Germinal center (tissue), 1 donor: ENCODE data around the gene NXPH2.

Source experiments
- DNase-seq: peaks from one replicate; pipeline ENCODE4 v3.0.0; 2012; ENCODE audit warnings: mixed read lengths, low spot score

The NXPH2 gene

GRCh38 chr2:138637061-138637460 is 143.1 kb downstream of the NXPH2 start:
- DNase-seq, result no peak

GRCh38 chr2:138633049-138633448 is 147.1 kb downstream of the NXPH2 start:
- DNase-seq, result no peak

- DNase-seq, result no peak
Observed at GRCh38 chr2:138632066-138632620, 148.0 kb downstream of the NXPH2 start.

DNA sequence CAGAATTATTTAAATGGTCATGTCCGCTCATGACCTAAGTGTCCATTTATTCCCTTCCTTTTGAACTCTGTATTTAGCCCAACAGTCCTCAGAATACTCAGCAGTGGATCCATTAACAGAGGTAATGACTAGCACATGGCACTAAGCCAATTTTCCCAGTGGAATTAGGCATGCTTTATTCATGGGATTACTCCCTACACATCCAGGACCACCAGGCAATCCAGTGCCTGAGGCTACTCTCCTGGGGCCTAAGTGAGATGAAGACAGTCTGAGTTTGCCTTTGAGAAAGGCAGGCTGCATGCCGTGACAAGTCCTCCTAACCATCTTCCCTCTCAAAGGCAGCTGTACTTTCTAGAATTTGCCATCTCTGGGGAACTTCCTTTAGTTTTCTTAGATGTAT is 150.0 kb downstream of the NXPH2 start:
- no peak for DNase-seq

GRCh38 chr2:138626148-138626547 is 154.0 kb downstream of the NXPH2 start:
- DNase-seq, result no peak

- DNase-seq, result no peak
Observed at GRCh38 chr2:138622613-138623012, 157.6 kb downstream of the NXPH2 start.

GRCh38 chr2:138621139-138621538 is 159.1 kb downstream of the NXPH2 start:
- DNase-seq, result no peak

DNA sequence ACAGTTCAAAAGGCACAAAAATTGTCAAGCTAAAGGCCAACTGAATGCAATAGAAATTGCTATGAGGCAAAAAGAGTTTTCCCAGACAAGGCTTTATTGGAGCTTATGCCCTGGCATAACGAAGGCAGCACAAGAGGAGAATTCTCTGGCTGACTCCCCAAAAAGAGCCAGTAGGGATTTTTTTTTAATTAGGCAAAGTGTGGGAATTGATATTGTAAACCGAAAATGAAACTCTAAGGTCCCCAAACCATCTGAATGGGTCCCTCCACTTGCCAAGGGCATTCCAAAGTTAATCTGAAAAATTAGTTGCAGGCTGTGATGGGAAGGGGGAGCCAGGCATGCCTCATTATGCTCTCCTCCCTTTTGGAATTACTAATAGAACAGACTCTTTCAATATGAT is 159.8 kb downstream of the NXPH2 start:
- DNase-seq, result no peak
